Activated T-cell treated with anti-CD3 and anti-CD28 coated beads, Interleukin-2, amount 50 U/mL, for 72 hours (primary cell): ENCODE data around the gene OR51I1. TPM values are rescaled to one million over a fixed set of nuclear protein-coding genes. Genes with fewer than 3 reads are reported as not detected.

Experiments used
- ATAC-seq, 2 donors: fragments of 150-1000 bp; cut with Tn5 transposase; replicated peaks in 1 of 2; 2 replicates each; pipeline ENCODE4 v1.10.0; 2021; ENCODE audit warnings: moderate library complexity in 2 of 2, mild to moderate bottlenecking in 1 of 2
- DNase-seq, 2 donors: peaks; one replicate each; pipeline ENCODE4 v3.0.0; 2021 to 2022; ENCODE audit warnings: mixed read lengths in 1 of 2
- H3K27ac Mint-ChIP-seq: one replicate; pipeline ENCODE4 v1.8.0; 2022; ENCODE audit warnings: mild to moderate bottlenecking, moderate library complexity, mixed read lengths
- H3K27me3 Mint-ChIP-seq: one replicate; pipeline ENCODE4 v1.8.0; 2022; ENCODE audit warnings: low read depth, mixed read lengths
- H3K36me3 Mint-ChIP-seq, 2 donors: one replicate each; pipeline ENCODE4 v1.8.0; 2022; ENCODE audit warnings: mixed read lengths in 2 of 2, mild to moderate bottlenecking in 1 of 2; ENCODE audit not compliant: insufficient read depth in 2 of 2
- H3K4me1 Mint-ChIP-seq: one replicate; pipeline ENCODE4 v1.8.0; 2022; ENCODE audit warnings: low read depth, mixed read lengths
- H3K4me3 Mint-ChIP-seq, 2 donors: one replicate each; pipeline ENCODE4 v1.8.0; 2022; ENCODE audit warnings: mild to moderate bottlenecking in 2 of 2, mixed read lengths in 2 of 2, moderate library complexity in 2 of 2
- H3K9me3 Mint-ChIP-seq, 2 donors: one replicate each; pipeline ENCODE4 v1.8.0; 2022; ENCODE audit warnings: mixed read lengths in 2 of 2
- total RNA-seq, 2 donors: library from RNA; stranded (reverse); gene quantifications; one replicate each; pipeline ENCODE4 v1.2.3, GENCODE V29; 2022

The OR51I1 gene, protein sequence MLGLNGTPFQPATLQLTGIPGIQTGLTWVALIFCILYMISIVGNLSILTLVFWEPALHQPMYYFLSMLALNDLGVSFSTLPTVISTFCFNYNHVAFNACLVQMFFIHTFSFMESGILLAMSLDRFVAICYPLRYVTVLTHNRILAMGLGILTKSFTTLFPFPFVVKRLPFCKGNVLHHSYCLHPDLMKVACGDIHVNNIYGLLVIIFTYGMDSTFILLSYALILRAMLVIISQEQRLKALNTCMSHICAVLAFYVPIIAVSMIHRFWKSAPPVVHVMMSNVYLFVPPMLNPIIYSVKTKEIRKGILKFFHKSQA
- total RNA-seq = not detected

GRCh38 chr11:5441414-5441813, at the start of gene OR51I1:
Gene OR51I1 (minus strand): TSS chr11:5441514. CDS start chr11:5441514, 0 bp downstream.
- peaks cover 15% of the 10 kb centered on the region for H3K27me3 Mint-ChIP-seq
- no peak for ATAC-seq
- H3K27ac Mint-ChIP-seq = no peak within 1 kb of the TSS
- H3K9me3 Mint-ChIP-seq = no peaks in the 10 kb centered on the region
- no peak for DNase-seq
- H3K4me3 Mint-ChIP-seq = no peak within 1 kb of the TSS
- no peaks in the 10 kb centered on the region for H3K4me1 Mint-ChIP-seq
- no peaks in the 10 kb centered on the region for H3K36me3 Mint-ChIP-seq

DNA sequence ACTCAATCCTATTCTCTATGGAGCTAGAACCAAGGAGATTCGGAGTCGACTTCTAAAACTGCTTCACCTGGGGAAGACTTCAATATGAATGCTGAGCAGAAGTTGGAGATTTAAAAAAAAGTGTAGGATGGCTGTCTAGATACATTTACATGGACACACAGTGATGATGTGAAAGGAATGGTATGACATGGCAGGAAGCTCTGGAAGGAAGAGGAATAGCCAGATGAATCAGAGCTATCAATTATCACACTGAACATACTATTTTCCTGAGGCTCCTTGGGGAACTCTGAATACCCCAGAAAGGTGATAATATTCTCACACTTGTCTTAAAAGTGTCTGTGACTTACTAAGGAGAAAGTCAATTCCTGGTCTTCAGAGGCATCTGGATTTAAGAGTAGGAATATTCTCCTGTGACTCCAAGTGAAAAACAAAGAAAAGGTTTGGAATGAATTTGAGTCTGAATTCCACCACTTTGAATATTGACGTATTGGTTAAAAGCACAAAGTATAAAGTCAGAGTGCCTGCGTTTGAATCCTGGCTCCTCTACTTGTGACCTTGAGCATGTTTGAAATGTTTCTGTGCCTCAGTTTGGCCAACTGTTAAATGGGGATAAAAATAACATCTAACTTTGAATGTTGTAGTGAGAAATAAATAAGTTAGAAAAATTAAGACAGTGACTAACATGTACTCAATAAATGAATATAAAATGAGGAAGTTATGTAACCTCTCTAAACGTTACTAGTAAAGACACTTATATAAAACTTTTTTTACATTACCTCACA, 48.5 kb upstream of the OR51I1 start:
- ATAC-seq (no peak), DNase-seq (no peak)
- Mint-ChIP-seq H3K36me3 (no peaks in the 10 kb centered on the region), H3K4me3 (no peak overlapping the region), H3K4me1 (no peaks in the 10 kb centered on the region), H3K27me3 (peaks cover 14% of the 10 kb centered on the region), H3K27ac (no peak overlapping the region), H3K9me3 (no peaks in the 10 kb centered on the region)

- H3K36me3 Mint-ChIP-seq = no peaks in the 10 kb centered on the region
- DNase-seq (no peak), ATAC-seq (no peak)
- no peak overlapping the region for H3K4me3 Mint-ChIP-seq
- H3K9me3 Mint-ChIP-seq = peaks cover 0 to under 1% of the 10 kb centered on the region in 2 donors
- H3K27me3 Mint-ChIP-seq = peaks cover 14% of the 10 kb centered on the region
- no peaks in the 10 kb centered on the region for H3K4me1 Mint-ChIP-seq
- H3K27ac Mint-ChIP-seq = no peak overlapping the region
Measured at GRCh38 chr11:5488798-5489399, 47.6 kb upstream of the OR51I1 start.

DNA sequence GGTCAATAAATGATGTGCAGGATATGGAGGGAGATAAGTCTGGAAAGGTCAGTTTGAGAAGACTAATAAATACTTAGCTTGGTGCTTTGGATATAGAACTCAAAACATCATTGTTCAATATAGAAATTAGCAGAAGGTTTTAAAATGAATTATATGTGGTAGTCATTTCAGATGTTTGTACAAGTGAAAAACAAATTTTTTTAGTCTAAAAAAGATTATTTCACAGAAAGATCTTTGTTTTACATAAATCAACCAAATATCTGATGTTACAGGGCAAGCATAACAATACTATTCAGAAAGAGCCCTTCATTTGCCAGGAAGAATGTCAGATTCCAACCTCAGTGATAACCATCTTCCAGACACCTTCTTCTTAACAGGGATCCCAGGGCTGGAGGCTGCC, 47.1 kb upstream of the OR51I1 start, which contains the start of gene OR52D1:
Gene OR52D1, plus strand, starts transcription at position 301 of the 400 bp plus-strand sequence. Its CDS starts 22 bp downstream, at position 323.
- ATAC-seq (no peak), DNase-seq (no peak)
- Mint-ChIP-seq H3K36me3 (no peaks in the 10 kb centered on the region), H3K4me3 (no peak within 1 kb of the TSS), H3K4me1 (no peaks in the 10 kb centered on the region), H3K9me3 (peaks cover 0 to 1% of the 10 kb centered on the region in 2 donors), H3K27me3 (peaks cover 14% of the 10 kb centered on the region), H3K27ac (no peak within 1 kb of the TSS)

DNA sequence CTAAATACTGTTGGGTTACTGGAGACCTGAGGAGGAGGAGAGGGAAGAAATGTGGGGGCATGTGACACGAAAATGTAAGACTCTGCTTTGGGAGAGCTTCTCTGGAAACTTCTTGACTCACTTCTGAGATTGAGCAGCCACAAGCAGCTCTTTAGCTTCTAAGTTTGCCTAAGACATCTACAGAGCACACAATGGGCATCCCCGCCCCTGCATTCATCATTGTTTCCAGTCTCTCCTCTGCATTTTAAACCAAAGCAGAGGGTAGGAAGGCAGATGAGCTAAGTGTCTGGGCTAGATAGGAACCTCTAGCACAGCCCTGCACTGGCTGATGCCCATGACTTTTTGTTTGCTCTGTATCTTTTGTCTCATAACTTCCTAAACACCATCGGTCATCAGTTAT, 45.1 kb upstream of the OR51I1 start:
- no peak overlapping the region for H3K27ac Mint-ChIP-seq
- DNase-seq (peak; percentile 2 to 4), ATAC-seq (peak; percentile 73 to 85)
- H3K36me3 Mint-ChIP-seq = no peaks in the 10 kb centered on the region
- no peak overlapping the region for H3K4me3 Mint-ChIP-seq
- H3K4me1 Mint-ChIP-seq = no peaks in the 10 kb centered on the region
- H3K9me3 Mint-ChIP-seq = peaks cover 0 to 1% of the 10 kb centered on the region in 2 donors
- H3K27me3 Mint-ChIP-seq = peaks cover 13% of the 10 kb centered on the region

- no peaks in the 10 kb centered on the region for H3K4me1 Mint-ChIP-seq
- no peak overlapping the region for H3K27ac Mint-ChIP-seq
Measured at GRCh38 chr11:5486003-5486402, 44.7 kb upstream of the OR51I1 start.

DNA sequence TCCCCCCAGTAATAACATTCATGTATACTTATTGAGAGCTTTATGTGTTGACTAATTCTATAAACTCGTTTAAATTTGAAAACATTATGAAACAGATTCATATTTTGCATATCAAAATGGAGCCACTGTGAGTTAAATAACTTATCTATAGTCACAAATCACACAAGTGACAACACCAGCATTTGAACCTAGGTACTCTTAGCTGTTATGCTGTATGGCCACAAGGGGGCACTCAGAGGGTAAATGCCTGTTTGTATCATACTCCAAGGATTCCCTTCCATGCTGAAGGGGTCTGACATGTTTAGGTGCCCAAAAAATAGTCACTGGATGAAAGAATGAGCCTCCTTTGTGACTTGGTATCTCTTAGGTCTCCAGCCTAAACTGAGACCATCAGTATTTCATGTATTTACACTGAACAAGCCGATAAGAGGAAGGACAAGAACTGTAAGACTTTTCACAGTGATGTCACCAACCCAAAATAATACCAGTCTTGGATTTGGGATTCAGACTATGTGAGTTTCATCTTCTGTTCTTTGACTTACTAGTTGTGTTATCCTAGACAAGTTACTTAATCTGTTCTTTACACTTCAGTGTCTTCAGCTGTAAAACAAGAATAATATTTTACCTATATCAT, 35.0 kb upstream of the OR51I1 start:
- H3K27ac Mint-ChIP-seq = no peak overlapping the region
- no peaks in the 10 kb centered on the region for H3K36me3 Mint-ChIP-seq
- no peaks in the 10 kb centered on the region for H3K4me1 Mint-ChIP-seq
- peak in 1 of 2 donors; percentile 50 for ATAC-seq
- peak; percentile 26 to 33 for DNase-seq
- H3K27me3 Mint-ChIP-seq = peaks cover 20% of the 10 kb centered on the region
- H3K4me3 Mint-ChIP-seq = no peak overlapping the region
- no peaks in the 10 kb centered on the region for H3K9me3 Mint-ChIP-seq

More at GRCh38 chr11:5486003-5486402, 44.7 kb upstream of the OR51I1 start:
- DNase-seq = no peak
- ATAC-seq = no peak
- peaks cover 0 to 1% of the 10 kb centered on the region in 2 donors for H3K9me3 Mint-ChIP-seq
- no peak overlapping the region for H3K4me3 Mint-ChIP-seq
- peaks cover 9% of the 10 kb centered on the region for H3K27me3 Mint-ChIP-seq
- H3K36me3 Mint-ChIP-seq = no peaks in the 10 kb centered on the region

DNA sequence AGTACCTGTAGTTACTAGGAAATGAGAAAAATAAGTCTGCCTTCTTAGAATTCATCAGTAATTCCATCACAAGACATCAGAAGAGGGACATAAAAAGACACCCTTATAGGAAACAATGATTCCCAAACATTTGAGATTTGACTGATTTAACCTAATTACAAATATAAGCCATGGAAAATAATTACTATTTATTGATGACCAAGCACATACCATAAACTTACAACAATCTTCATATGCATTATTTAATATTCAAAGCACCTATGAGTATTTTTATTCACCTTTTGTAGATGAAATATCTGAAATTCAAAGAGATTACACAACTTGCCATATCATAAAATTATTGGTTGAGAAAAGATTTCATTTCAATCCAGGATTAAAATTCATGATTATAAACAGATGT, 32.6 kb upstream of the OR51I1 start:
- DNase-seq (no peak), ATAC-seq (no peak)
- Mint-ChIP-seq H3K4me3 (no peak overlapping the region), H3K9me3 (no peaks in the 10 kb centered on the region), H3K27me3 (peaks cover 23% of the 10 kb centered on the region), H3K36me3 (no peaks in the 10 kb centered on the region), H3K4me1 (no peaks in the 10 kb centered on the region), H3K27ac (no peak overlapping the region)

- Mint-ChIP-seq H3K27me3 (peaks cover 11% of the 10 kb centered on the region), H3K9me3 (no peaks in the 10 kb centered on the region), H3K4me1 (no peaks in the 10 kb centered on the region), H3K4me3 (no peak overlapping the region), H3K36me3 (no peaks in the 10 kb centered on the region), H3K27ac (no peak overlapping the region)
- no peak for ATAC-seq
- no peak for DNase-seq
Measured at GRCh38 chr11:5467527-5467926, 26.2 kb upstream of the OR51I1 start.

DNA sequence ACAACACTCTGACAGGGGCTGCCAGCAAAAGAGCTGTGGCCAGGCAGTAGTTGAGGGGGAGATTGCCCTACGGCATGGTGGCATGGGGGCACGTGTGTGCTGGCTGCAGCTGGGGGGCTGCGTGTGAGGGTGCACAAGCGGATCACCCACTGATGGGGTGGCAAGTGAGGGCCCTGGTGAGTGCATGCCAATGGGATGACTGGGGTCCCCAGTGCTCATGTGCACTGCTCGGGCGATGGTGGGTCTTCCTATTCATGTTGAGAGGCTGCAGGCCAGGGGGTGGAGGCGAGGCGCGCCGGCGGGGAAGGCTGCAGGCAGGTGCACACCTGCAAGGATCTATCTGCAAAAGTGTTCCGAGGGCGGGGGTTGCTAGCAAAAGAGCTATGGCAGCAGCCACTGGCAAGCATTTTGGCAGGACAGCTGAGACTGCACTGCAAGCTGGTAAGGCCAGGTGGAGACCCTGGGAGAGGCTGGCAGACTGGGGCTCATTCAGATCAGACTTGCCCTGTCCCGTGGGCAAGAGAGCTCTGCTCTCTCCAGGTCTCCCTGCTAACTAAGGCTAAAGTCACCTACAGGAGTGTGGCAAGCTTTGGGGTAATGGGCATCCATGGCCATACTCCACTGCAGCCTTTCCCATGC, 19.8 kb upstream of the OR51I1 start:
- Mint-ChIP-seq H3K4me3 (no peak overlapping the region), H3K4me1 (no peaks in the 10 kb centered on the region), H3K9me3 (no peaks in the 10 kb centered on the region), H3K27me3 (no peaks in the 10 kb centered on the region), H3K36me3 (no peaks in the 10 kb centered on the region), H3K27ac (no peak overlapping the region)
- ATAC-seq (no peak), DNase-seq (no peak)

DNA sequence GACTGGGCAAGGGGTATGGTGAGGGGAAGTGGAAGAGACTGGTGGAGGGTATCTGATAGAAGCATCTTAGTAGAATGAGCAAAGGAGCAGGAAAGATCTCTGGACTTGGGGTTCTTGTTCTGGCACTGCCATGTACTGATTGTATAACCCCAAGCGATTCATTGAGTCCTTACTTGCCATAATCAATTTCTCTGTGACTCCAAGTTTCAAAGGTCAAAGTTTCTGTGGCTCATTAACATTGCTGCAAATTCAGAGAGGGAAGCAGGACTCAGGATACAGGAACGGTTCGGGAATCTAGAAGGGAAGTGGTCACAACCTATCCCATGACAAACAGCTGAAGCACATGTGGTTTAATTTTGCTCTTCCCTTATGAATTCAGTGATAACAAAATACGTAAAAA, 8.1 kb upstream of the OR51I1 start:
- H3K36me3 Mint-ChIP-seq = no peaks in the 10 kb centered on the region
- H3K4me3 Mint-ChIP-seq = no peak overlapping the region
- ATAC-seq (no peak), DNase-seq (no peak)
- no peaks in the 10 kb centered on the region for H3K9me3 Mint-ChIP-seq
- H3K27ac Mint-ChIP-seq = no peak overlapping the region
- no peaks in the 10 kb centered on the region for H3K4me1 Mint-ChIP-seq
- H3K27me3 Mint-ChIP-seq = peaks cover 5% of the 10 kb centered on the region

- no peaks in the 10 kb centered on the region for H3K36me3 Mint-ChIP-seq
- H3K9me3 Mint-ChIP-seq = no peaks in the 10 kb centered on the region
- no peak within 1 kb of the TSS for H3K4me3 Mint-ChIP-seq
- DNase-seq (no peak), ATAC-seq (no peak)
- H3K4me1 Mint-ChIP-seq = no peaks in the 10 kb centered on the region
- peaks cover 9% of the 10 kb centered on the region for H3K27me3 Mint-ChIP-seq
- H3K27ac Mint-ChIP-seq = no peak within 1 kb of the TSS
Measured at GRCh38 chr11:5449023-5449422, 7.7 kb upstream of the OR51I1 start, which contains the start of gene OR51I2. Gene OR51I2 (plus strand): TSS chr11:5449323. CDS start chr11:5453489, 4,166 bp downstream.
